ENCODE results near the gene ANKRD10. TPM values are rescaled to one million over a fixed set of nuclear protein-coding genes. Genes with fewer than 3 reads are reported as not detected.

ANKRD10 gene
- total and polyA plus RNA-seq, 2 experiments from 2014 or later: 250 to 277 TPM

GRCh38 chr13:110841846-110842245, 73.0 kb downstream of the ANKRD10 start (continued):
- TF ChIP-seq, protein P1, sequence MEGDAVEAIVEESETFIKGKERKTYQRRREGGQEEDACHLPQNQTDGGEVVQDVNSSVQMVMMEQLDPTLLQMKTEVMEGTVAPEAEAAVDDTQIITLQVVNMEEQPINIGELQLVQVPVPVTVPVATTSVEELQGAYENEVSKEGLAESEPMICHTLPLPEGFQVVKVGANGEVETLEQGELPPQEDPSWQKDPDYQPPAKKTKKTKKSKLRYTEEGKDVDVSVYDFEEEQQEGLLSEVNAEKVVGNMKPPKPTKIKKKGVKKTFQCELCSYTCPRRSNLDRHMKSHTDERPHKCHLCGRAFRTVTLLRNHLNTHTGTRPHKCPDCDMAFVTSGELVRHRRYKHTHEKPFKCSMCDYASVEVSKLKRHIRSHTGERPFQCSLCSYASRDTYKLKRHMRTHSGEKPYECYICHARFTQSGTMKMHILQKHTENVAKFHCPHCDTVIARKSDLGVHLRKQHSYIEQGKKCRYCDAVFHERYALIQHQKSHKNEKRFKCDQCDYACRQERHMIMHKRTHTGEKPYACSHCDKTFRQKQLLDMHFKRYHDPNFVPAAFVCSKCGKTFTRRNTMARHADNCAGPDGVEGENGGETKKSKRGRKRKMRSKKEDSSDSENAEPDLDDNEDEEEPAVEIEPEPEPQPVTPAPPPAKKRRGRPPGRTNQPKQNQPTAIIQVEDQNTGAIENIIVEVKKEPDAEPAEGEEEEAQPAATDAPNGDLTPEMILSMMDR (conservative IDR thresholded peaks at IDR 0.05; ENCODE audit: low read depth in 2 of 2): no peak
- TF ChIP-seq POLR2AphosphoS5 (IDR thresholded peaks at IDR 0.05; ENCODE audit: low read depth): no peak
- no peak for TF ChIP-seq JUNB (IDR thresholded peaks at IDR 0.05; ENCODE audit: unreplicated experiment)
- TF ChIP-seq, protein P2, sequence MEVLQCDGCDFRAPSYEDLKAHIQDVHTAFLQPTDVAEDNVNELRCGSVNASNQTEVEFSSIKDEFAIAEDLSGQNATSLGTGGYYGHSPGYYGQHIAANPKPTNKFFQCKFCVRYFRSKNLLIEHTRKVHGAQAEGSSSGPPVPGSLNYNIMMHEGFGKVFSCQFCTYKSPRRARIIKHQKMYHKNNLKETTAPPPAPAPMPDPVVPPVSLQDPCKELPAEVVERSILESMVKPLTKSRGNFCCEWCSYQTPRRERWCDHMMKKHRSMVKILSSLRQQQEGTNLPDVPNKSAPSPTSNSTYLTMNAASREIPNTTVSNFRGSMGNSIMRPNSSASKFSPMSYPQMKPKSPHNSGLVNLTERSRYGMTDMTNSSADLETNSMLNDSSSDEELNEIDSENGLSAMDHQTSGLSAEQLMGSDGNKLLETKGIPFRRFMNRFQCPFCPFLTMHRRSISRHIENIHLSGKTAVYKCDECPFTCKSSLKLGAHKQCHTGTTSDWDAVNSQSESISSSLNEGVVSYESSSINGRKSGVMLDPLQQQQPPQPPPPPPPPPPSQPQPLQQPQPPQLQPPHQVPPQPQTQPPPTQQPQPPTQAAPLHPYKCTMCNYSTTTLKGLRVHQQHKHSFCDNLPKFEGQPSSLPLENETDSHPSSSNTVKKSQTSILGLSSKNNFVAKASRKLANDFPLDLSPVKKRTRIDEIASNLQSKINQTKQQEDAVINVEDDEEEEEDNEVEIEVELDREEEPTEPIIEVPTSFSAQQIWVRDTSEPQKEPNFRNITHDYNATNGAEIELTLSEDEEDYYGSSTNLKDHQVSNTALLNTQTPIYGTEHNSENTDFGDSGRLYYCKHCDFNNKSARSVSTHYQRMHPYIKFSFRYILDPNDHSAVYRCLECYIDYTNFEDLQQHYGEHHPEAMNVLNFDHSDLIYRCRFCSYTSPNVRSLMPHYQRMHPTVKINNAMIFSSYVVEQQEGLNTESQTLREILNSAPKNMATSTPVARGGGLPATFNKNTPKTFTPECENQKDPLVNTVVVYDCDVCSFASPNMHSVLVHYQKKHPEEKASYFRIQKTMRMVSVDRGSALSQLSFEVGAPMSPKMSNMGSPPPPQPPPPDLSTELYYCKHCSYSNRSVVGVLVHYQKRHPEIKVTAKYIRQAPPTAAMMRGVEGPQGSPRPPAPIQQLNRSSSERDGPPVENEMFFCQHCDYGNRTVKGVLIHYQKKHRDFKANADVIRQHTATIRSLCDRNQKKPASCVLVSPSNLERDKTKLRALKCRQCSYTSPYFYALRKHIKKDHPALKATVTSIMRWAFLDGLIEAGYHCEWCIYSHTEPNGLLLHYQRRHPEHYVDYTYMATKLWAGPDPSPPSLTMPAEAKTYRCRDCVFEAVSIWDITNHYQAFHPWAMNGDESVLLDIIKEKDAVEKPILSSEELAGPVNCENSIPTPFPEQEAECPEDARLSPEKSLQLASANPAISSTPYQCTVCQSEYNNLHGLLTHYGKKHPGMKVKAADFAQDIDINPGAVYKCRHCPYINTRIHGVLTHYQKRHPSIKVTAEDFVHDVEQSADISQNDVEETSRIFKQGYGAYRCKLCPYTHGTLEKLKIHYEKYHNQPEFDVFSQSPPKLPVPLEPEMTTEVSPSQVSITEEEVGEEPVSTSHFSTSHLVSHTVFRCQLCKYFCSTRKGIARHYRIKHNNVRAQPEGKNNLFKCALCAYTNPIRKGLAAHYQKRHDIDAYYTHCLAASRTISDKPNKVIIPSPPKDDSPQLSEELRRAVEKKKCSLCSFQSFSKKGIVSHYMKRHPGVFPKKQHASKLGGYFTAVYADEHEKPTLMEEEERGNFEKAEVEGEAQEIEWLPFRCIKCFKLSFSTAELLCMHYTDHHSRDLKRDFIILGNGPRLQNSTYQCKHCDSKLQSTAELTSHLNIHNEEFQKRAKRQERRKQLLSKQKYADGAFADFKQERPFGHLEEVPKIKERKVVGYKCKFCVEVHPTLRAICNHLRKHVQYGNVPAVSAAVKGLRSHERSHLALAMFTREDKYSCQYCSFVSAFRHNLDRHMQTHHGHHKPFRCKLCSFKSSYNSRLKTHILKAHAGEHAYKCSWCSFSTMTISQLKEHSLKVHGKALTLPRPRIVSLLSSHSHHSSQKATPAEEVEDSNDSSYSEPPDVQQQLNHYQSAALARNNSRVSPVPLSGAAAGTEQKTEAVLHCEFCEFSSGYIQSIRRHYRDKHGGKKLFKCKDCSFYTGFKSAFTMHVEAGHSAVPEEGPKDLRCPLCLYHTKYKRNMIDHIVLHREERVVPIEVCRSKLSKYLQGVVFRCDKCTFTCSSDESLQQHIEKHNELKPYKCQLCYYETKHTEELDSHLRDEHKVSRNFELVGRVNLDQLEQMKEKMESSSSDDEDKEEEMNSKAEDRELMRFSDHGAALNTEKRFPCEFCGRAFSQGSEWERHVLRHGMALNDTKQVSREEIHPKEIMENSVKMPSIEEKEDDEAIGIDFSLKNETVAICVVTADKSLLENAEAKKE (CRISPR knock-in tag; IDR thresholded peaks at IDR 0.05): no peak
- TF ChIP-seq EZH2phosphoT487 (IDR thresholded peaks at IDR 0.05; ENCODE audit: unreplicated experiment): no peak

GRCh38 chr13:110841406-110841805, 73.5 kb downstream of the ANKRD10 start:
- Histone ChIP-seq H4K20me1 (replicated peaks; ENCODE audit: insufficient read depth) (no peaks in the 10 kb centered on the region), H3K4me1 (ENCODE audit: insufficient read depth) (no peaks in the 10 kb centered on the region), H3K4me3 (no peak overlapping the region), H3K79me2 (replicated peaks; ENCODE audit: insufficient read depth) (no peaks in the 10 kb centered on the region), H3K4me2 (no peak overlapping the region), H3K27me3 (ENCODE audit: insufficient read depth) (no peaks in the 10 kb centered on the region), H2AFZ (no peak overlapping the region), H3K9me2 (ENCODE audit: insufficient read depth) (no peaks in the 10 kb centered on the region; the same call in none of the 2 replicates), H3F3A (replicated peaks; ENCODE audit: low read depth) (no peaks in the 10 kb centered on the region), H3K27ac (ENCODE audit: low read depth) (no peak overlapping the region), H3K36me3 (ENCODE audit: insufficient read depth) (no peaks in the 10 kb centered on the region)
- TF ChIP-seq REST (IDR thresholded peaks at IDR 0.05; ENCODE audit: unreplicated experiment) (no peak), EZH2phosphoT487 (IDR thresholded peaks at IDR 0.05; ENCODE audit: unreplicated experiment) (no peak), CREB1 (CRISPR knock-in tag; IDR thresholded peaks at IDR 0.05; ENCODE audit: low read depth) (no peak), NANOG (IDR thresholded peaks at IDR 0.05; ENCODE audit: borderline replicate concordance) (no peak), EZH2 (IDR thresholded peaks at IDR 0.05; ENCODE audit: low read depth, unreplicated experiment) (no peak), ETS1 (IDR thresholded peaks at IDR 0.05) (no peak), ZNF331 (CRISPR knock-in tag; IDR thresholded peaks at IDR 0.05; ENCODE audit: low read depth) (no peak)
- peaks cover 3% of the 10 kb centered on the region; the same call in 2 of the 3 replicates for H3K9me3 Mint-ChIP-seq
- H3K27me3 Mint-ChIP-seq (ENCODE audit: insufficient read depth, low read depth, poor library complexity): no peaks in the 10 kb centered on the region
- ATAC-seq: no peak
- H3K27ac Mint-ChIP-seq: no peak overlapping the region
- 0 out of 3 replicates have a peak, but pooled peaks cover 4% of the 10 kb centered on the region for H3K36me3 Mint-ChIP-seq (ENCODE audit: low read depth)
- no peak for DNase-seq (ENCODE audit: low spot score)
- no peak overlapping the region for H3K4me3 Mint-ChIP-seq
- H3K4me1 Mint-ChIP-seq: peaks cover 13% of the 10 kb centered on the region; the same call in 2 of the 3 replicates
